ENCODE measurements around the gene NIPSNAP2.

Gene NIPSNAP2

DNA sequence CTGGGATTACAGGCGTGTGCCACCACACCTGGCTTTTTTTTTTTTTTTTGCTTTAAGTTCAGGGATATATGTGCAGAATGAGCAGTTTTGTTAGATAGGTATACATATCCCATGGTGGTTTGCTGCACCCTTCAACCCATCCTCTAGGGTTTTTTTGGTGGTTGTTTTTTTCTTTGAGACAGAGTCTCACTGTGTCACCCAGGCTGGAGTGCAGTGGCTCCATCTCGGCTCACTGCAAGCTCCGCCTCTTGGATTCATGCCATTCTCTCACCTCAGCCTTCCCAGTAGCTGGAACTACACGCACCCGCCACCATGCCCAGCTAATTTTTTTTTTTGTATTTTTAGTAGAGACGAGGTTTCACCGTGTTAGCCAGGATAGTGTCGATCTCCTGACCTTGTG is 84.4 kb downstream of the NIPSNAP2 start:
- peak; percentile 46 for DNase-seq
